Activated naive CD8-positive, alpha-beta T cell treated with anti-CD3 and anti-CD28 coated beads for 36 hours (primary cell): Measurements from ENCODE around the gene KCNJ10. TPM values are rescaled to one million over a fixed set of nuclear protein-coding genes. Genes with fewer than 3 reads are reported as not detected.

Source experiments
- DNase-seq: peaks from one replicate; pipeline ENCODE4 v3.0.0; 2021
- H3K27ac Mint-ChIP-seq: one replicate; pipeline ENCODE4 v1.8.0; 2022; ENCODE audit warnings: mild to moderate bottlenecking, moderate library complexity, mixed read lengths
- H3K27me3 Mint-ChIP-seq: one replicate; pipeline ENCODE4 v1.8.0; 2022; ENCODE audit warnings: mild to moderate bottlenecking, mixed read lengths
- H3K36me3 Mint-ChIP-seq: one replicate; pipeline ENCODE4 v1.8.0; 2021; ENCODE audit warnings: mild to moderate bottlenecking, mixed read lengths
- H3K4me1 Mint-ChIP-seq: one replicate; pipeline ENCODE4 v1.8.0; 2021; ENCODE audit warnings: mixed read lengths
- H3K4me3 Mint-ChIP-seq: one replicate; pipeline ENCODE4 v1.8.0; 2022; ENCODE audit warnings: mild to moderate bottlenecking, moderate library complexity, mixed read lengths
- H3K9me3 Mint-ChIP-seq: one replicate; pipeline ENCODE4 v1.8.0; 2022; ENCODE audit warnings: mixed read lengths
- total RNA-seq, 2 experiments: library from RNA; stranded (reverse); gene quantifications; one replicate each; pipeline ENCODE4 v1.2.3, GENCODE V29; 2021

Gene KCNJ10
- total RNA-seq, 2 experiments from 2014 or later: not detected

DNA sequence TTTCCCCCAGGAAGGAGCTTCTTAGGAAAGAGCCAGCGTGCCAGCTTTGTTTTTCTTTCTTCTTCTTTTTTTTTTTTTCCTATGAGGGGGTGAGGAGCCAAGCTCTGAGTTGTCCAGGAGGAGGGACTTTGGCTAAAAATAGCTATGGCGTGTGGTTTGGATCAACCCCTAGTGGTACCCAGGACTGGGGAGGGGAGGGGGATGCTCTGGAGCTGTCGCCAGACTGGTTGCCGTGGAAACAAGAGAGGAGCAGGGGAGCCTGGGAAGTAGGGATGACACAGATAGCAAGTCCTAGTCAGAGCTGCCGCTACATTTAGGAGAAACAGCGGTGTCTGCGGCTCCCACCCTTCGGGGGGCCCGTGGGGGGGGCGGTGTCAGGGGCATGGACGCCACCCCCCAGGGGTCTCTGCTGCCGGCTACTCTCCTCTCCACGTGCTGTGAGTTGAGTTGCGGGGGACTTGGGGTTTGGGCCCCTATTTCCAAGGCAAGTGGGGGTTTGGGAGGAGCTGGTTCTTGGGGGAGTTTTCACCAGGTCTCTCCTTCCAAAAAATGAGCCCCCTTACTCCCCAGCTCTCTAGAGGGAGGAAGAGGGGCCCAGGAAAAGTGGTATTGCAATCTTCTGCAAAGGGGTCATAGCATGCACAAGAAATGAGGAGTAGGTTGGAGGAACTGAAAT is 11.4 kb upstream of the KCNJ10 start, which contains the start of gene KCNJ9:
Gene KCNJ9 (plus strand): TSS at position 278 of the 676 bp plus-strand sequence. CDS start 2,493 bp downstream, outside the sequence.
- peaks cover 23% of the 10 kb centered on the region for H3K4me1 Mint-ChIP-seq
- no peak within 1 kb of the TSS for H3K27ac Mint-ChIP-seq
- H3K4me3 Mint-ChIP-seq: no peak within 1 kb of the TSS
- H3K36me3 Mint-ChIP-seq: peaks cover 15% of the 10 kb centered on the region
- DNase-seq: no peak
- peaks cover 49% of the 10 kb centered on the region for H3K27me3 Mint-ChIP-seq
- H3K9me3 Mint-ChIP-seq: no peaks in the 10 kb centered on the region

DNA sequence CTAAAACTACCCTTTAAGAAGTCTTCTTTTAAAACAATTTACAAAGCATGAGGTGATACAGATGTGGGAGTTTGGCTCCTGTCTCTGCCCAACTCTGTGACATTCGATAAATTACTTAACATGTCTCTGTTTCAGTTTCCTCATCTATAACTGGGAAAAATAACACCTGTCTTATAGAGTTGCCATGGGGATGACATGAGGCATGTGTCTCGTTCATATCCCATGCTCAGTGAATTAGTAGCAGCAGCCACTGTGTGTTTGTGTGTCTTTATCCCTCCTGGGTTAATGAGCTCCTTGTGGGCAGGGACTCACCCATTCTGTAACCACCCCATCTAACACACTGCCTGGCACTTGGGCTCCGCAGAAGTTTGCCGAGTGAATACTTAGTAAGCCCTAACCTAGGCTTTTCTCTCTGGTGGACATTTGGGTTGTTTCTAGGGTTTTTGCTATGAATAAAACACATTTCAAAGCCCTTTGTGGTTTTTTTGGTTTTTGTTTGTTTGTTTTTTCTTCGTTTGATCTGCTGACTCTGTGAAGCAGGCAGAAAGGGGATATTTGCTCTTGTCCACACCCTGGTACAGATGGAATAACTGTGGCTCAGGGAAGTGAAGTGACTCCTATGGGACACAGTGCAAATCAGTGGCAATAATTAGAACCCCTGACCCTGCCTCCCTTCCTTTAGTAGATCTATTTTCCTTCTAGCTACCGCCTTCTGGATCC is 10.6 kb upstream of the KCNJ10 start:
- no peak for DNase-seq
- no peak overlapping the region for H3K27ac Mint-ChIP-seq
- H3K4me3 Mint-ChIP-seq: no peak overlapping the region
- H3K4me1 Mint-ChIP-seq: peaks cover 20% of the 10 kb centered on the region
- H3K27me3 Mint-ChIP-seq: peaks cover 49% of the 10 kb centered on the region
- no peaks in the 10 kb centered on the region for H3K9me3 Mint-ChIP-seq
- H3K36me3 Mint-ChIP-seq: peaks cover 8% of the 10 kb centered on the region

DNA sequence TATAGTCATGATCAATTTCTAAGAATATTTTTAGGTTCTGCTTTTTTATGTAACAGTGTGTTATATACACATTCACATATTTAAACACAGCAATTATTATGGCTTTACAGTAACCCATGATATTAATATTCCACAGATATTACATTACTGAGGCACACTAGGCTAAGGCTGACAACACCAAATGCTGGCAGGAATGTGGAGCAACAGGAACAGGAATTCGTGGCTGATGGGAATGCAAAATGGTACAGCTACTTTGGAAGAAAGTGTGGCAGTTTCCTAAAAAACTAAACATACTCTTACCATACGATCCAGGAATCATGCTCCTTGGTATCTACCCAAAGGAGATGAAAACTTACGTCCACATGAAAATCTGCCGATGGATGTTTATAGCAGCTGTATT is 9.5 kb upstream of the KCNJ10 start:
- H3K27me3 Mint-ChIP-seq: peaks cover 49% of the 10 kb centered on the region
- no peak overlapping the region for H3K27ac Mint-ChIP-seq
- no peaks in the 10 kb centered on the region for H3K9me3 Mint-ChIP-seq
- peaks cover 20% of the 10 kb centered on the region for H3K4me1 Mint-ChIP-seq
- no peak overlapping the region for H3K4me3 Mint-ChIP-seq
- peaks cover 4% of the 10 kb centered on the region for H3K36me3 Mint-ChIP-seq
- no peak for DNase-seq

DNA sequence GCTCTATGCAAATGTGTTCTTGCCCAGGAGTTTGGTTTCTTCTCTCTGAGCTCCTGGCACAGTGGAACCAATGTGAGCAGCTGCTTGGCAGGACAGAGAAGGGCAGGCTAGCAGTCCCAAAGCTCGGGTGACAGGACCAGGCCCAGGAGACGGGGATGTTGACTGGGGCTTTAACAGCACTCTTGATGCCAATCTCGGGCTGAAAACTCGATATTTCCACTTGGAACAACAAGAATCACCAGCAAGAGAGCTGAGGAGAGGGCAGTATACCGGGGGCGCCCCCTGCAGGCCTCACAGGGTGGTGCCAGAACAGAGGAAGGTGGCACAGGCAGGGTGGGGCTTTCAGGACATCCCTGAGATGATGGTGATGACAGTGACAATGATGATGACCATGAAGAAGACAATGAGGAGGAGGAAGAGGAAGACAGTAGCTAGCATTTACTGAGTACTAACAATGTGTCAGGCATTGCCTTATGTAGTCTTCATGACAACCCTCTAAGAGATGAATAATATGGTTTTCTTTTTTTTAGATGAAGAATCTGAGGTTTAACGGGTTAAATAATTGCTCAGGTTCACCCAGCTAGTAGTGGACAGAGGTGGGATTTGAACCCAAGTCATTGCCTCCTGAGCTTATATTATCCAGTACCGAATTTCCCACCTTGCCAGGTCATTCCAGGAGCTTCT is 8.7 kb upstream of the KCNJ10 start:
- H3K27ac Mint-ChIP-seq: no peak overlapping the region
- no peak overlapping the region for H3K4me3 Mint-ChIP-seq
- DNase-seq: peak; percentile 74
- no peaks in the 10 kb centered on the region for H3K9me3 Mint-ChIP-seq
- H3K36me3 Mint-ChIP-seq: no peaks in the 10 kb centered on the region
- peaks cover 16% of the 10 kb centered on the region for H3K4me1 Mint-ChIP-seq
- H3K27me3 Mint-ChIP-seq: peaks cover 49% of the 10 kb centered on the region

DNA sequence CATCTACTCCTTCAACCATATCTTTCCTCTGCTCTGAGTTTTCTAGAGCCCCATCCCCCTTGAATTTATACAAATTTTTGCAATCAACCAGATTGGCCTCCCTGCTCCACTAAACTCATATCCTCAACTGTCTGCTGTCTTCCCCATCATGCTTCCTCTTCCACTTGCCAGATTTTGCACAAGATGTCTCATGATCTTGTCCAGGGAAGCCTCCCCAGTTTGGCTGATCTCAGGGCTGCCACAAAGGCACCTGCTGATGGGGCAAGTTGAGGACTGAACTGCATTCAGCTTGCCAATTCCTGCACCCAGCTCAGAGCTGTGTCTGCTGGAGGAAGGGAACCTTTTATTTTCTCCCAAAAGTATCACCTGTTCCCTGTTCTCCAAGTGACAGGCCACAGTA is 7.5 kb upstream of the KCNJ10 start:
- Mint-ChIP-seq H3K4me3 (no peak overlapping the region), H3K27me3 (peaks cover 51% of the 10 kb centered on the region), H3K36me3 (no peaks in the 10 kb centered on the region), H3K27ac (no peak overlapping the region), H3K9me3 (no peaks in the 10 kb centered on the region), H3K4me1 (peaks cover 16% of the 10 kb centered on the region)
- DNase-seq: no peak

DNA sequence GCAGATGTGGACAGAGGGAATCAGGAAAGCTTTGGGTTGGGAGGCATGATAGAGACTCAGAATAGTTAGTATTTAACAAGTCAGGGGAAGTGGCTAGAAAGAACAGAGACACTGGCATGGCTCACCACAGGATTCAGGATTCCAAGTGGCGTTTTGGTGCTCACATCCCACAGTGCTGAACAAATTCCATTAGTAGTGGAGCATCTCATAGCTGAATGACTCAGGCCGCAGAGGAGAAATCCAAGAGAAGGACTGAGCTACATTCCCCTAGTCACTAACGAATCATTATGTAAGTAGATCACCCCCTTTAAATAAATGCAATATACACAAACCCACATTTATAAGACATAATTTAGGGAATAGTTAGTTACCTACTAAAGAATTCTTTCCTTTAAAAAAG is 6.3 kb upstream of the KCNJ10 start:
- Mint-ChIP-seq H3K27ac (no peak overlapping the region), H3K4me1 (peaks cover 21% of the 10 kb centered on the region), H3K27me3 (peaks cover 48% of the 10 kb centered on the region), H3K9me3 (no peaks in the 10 kb centered on the region), H3K36me3 (no peaks in the 10 kb centered on the region), H3K4me3 (no peak overlapping the region)
- DNase-seq: no peak

DNA sequence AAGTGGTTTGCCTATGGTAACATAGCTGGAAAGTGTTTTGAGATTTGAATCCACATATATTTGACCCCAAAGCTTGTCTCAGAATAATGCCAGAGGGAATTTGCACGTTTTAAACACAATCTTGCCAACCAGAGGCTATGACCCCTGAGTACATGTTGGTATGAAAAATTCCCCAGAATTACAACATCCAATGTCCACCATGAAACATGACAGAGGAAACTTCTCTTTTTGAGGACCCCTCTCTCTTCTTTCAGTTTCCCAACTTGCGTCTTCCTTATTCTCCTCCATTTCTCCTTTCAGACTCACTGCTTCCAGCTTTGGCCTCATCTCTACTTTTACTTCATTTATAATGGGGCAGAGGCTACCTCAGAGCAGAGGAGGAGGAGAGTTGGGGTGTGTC is 5.9 kb upstream of the KCNJ10 start:
- no peak overlapping the region for H3K4me3 Mint-ChIP-seq
- DNase-seq: no peak
- peaks cover 16% of the 10 kb centered on the region for H3K4me1 Mint-ChIP-seq
- peaks cover 43% of the 10 kb centered on the region for H3K27me3 Mint-ChIP-seq
- H3K36me3 Mint-ChIP-seq: no peaks in the 10 kb centered on the region
- no peak overlapping the region for H3K27ac Mint-ChIP-seq
- no peaks in the 10 kb centered on the region for H3K9me3 Mint-ChIP-seq

DNA sequence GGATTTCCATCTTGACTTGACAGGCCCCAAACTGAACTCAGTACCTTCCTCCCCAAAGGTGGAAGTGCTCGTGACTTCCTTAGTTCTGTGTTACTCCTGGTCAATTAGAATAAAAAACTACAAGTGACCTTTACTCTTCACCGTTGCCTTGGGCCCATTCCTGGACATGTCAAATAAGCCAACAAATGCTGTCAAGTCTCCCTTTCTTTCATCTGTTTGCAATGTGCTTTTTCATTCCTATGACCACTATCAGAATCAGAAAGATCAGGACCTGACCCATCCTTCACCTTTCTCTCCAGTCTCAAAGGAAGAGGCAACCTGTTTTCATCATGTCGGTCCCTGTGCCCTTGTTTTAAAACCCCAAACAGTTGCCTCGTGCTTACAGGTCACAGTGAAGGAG is 4.9 kb upstream of the KCNJ10 start:
- Mint-ChIP-seq H3K27ac (no peak overlapping the region), H3K36me3 (no peaks in the 10 kb centered on the region), H3K4me1 (peaks cover 10% of the 10 kb centered on the region), H3K27me3 (peaks cover 41% of the 10 kb centered on the region), H3K4me3 (no peak overlapping the region), H3K9me3 (no peaks in the 10 kb centered on the region)
- no peak for DNase-seq

DNA sequence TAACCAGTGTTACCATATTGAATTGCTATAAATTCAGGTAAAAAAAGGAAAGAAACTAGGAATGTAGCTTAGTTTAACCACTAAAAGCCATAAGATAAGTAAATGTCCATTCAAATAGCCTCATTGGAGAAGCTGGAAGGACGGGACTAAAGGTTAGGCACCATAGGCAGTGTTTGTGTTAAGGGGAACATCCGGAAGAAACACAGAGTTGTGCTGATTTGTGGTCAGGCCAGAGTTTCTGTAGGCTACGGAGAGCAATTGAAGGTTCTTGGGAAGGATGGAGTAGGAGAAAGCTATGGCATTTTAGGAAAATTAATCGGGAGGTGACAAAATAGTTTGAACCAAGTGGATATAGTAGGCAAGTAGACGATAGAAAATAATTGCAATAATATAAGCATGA is 1.3 kb upstream of the KCNJ10 start:
- no peak for DNase-seq
- Mint-ChIP-seq H3K4me3 (no peak overlapping the region), H3K4me1 (peaks cover 8% of the 10 kb centered on the region), H3K36me3 (no peaks in the 10 kb centered on the region), H3K9me3 (no peaks in the 10 kb centered on the region), H3K27me3 (peaks cover 34% of the 10 kb centered on the region), H3K27ac (no peak overlapping the region)

DNA sequence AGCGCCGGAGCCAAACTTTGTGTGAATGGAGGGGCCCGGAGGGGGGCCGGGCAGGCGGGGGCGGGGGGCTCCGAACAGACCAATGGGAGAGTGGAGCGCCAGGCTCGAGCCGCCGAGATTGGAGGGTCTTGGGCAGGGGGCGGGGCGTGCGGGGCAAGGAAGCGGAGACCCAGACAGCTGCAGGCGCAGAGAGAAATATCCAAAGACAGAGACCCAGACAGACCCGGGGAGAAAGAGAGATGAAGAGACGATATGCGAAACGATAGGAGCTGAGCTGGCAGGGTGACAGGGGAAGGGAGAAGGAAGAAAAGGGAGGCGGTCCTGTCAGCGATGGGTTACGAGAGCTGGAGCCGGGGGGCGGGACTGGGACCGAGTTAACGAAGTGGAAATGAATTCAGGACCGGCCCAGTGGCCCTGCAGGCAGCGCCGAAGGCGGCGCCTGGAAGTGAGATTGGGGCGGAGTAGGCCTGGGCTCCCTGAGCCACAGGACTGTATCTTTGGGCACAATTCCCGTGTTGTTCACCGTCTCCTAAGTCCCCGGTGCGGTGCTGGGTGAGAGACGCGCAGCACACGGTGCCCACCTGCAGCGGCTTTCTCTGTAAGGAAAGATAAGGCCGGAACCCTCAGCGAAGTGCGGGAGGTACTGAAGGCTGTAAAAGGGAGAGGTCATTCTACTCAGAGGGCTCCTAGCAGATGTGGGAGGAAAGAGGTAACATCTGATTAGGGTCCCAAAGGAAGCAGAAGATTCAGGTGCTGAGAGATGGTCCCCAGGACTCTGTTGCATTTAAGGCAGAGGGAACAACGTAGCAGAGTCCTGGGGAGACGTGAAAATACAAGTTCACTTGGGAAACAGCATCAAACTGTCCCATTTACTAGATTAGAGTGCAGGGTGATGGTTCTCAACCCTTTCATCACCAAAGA is 543 bp upstream of the KCNJ10 start:
- H3K9me3 Mint-ChIP-seq: no peaks in the 10 kb centered on the region
- peaks cover 8% of the 10 kb centered on the region for H3K4me1 Mint-ChIP-seq
- H3K4me3 Mint-ChIP-seq: peak overlapping the region; percentile 83
- H3K36me3 Mint-ChIP-seq: no peaks in the 10 kb centered on the region
- H3K27me3 Mint-ChIP-seq: peaks cover 34% of the 10 kb centered on the region
- H3K27ac Mint-ChIP-seq: no peak overlapping the region
- peak; percentile 80 for DNase-seq

DNA sequence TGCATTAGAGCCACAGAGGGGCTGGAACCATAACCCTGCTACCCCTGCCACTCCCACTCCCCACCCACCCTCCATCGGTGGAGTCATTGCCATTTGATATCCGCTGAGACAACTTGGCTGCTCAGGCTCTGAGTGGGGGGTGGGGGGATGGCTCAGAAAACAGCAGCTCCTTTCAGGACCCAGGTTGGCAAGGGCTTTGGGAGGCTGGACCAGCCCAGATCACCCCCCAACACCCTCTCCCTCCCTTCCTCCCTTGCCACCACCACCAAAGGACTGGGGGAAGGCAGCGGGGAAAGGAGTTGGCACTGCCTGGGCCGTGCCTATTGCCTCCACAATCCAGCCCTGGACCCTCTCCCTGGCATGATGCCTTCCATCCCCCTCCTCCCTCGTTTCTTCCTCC is 1.7 kb downstream of the KCNJ10 start:
- H3K27me3 Mint-ChIP-seq: peaks cover 31% of the 10 kb centered on the region
- DNase-seq: no peak
- no peak overlapping the region for H3K4me3 Mint-ChIP-seq
- no peaks in the 10 kb centered on the region for H3K9me3 Mint-ChIP-seq
- H3K4me1 Mint-ChIP-seq: peaks cover 8% of the 10 kb centered on the region
- H3K27ac Mint-ChIP-seq: no peak overlapping the region
- H3K36me3 Mint-ChIP-seq: no peaks in the 10 kb centered on the region

DNA sequence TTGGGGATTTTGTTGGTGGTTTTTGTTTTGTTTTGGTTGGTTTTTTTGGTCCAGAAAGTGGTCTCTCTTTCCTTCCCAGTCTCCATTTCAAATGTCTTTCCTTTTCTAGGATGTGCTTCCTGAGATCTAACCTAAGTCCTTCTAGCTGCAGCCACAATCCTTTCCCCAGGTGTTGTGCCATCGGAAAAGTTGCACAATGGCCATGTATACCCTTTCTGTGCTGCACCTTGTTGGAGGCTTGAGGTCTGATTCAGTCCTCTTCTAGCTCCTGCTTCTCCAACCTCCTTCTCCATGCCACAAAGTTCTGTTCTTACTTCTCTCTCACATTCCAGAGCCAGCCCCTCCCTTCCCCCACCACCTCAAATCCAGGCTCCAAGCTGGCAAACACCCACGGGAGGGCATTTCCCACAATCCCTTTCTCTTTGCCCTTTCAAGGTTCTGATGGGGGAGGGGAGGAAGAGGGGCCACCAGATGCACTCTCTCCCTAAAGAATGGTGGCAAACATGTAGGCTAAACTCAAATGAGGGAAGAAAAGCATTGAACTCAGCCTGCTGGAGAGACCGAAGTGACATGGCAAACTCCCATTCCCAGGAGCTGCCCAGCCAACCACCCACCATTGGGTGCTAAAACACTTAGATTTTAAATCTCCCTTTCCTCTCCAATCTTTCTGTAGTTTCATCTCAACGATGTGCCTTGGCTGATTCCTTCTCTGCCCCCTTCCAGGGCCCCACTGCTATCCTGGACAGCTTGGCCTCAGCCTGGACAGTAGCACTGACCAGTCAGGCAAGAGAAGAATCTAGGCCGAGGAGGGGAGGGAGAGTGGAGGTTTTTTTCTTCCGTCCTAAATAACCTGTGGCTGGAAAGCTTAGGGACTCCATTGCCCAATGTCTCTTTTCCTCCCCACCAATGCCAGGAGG is 2.9 kb downstream of the KCNJ10 start:
- no peak overlapping the region for H3K4me3 Mint-ChIP-seq
- H3K4me1 Mint-ChIP-seq: peaks cover 8% of the 10 kb centered on the region
- H3K27me3 Mint-ChIP-seq: peaks cover 23% of the 10 kb centered on the region
- no peaks in the 10 kb centered on the region for H3K36me3 Mint-ChIP-seq
- DNase-seq: no peak
- H3K9me3 Mint-ChIP-seq: no peaks in the 10 kb centered on the region
- H3K27ac Mint-ChIP-seq: no peak overlapping the region

DNA sequence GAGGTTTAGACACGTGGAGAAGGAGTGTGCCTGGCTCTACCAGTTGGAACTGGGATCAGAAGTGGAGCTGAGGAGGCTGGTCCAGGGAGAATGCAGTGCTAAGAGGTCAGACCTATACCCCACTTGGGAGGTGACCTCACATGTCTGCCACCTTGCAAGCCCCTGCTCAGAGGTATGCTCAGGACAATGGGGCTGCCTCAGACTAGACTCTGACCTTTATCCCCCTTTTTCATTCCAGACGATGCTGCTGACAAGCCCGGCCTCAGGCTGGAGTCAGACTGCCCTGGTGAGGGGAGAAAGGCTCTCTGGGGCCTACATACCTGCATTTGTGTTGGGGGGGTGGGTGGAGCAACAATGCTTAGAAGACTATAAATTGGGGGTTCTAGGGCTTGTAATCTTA is 5.2 kb downstream of the KCNJ10 start:
- no peaks in the 10 kb centered on the region for H3K36me3 Mint-ChIP-seq
- no peaks in the 10 kb centered on the region for H3K4me1 Mint-ChIP-seq
- no peaks in the 10 kb centered on the region for H3K9me3 Mint-ChIP-seq
- no peak for DNase-seq
- peaks cover 9% of the 10 kb centered on the region for H3K27me3 Mint-ChIP-seq
- H3K4me3 Mint-ChIP-seq: no peak overlapping the region
- no peak overlapping the region for H3K27ac Mint-ChIP-seq

DNA sequence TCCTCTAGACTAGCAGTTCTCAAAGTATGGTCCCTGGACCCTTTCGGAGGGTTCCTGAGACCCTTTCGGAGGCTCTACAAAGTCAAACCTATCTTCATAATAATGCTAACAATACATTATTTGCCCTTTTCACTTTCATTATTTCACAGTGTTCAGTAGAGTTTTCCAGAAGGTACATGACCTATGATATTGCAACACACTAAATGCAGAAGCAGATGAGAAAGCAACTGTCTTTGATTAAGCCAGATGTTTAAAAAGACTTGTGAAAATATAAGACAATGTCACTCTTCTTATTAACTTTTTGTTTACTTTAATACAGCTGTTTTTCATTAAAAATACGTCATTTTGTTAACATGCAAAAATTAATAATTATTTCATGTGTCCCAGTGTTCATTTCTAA is 5.8 kb downstream of the KCNJ10 start:
- H3K9me3 Mint-ChIP-seq: no peaks in the 10 kb centered on the region
- no peak overlapping the region for H3K27ac Mint-ChIP-seq
- H3K4me3 Mint-ChIP-seq: no peak overlapping the region
- H3K36me3 Mint-ChIP-seq: no peaks in the 10 kb centered on the region
- H3K27me3 Mint-ChIP-seq: peaks cover 3% of the 10 kb centered on the region
- DNase-seq: no peak
- no peaks in the 10 kb centered on the region for H3K4me1 Mint-ChIP-seq
